GM06990 (cell line): ENCODE measurements around the gene SLC6A11.

ENCODE experiments used
- DNase-seq: peaks from one replicate; pipeline ENCODE4 v3.0.0-alpha.2; 2011; ENCODE audit not compliant: insufficient read length; ENCODE audit errors: extremely low read depth
- H3K27me3 ChIP-seq: replicated peaks from 2 replicates; pipeline ENCODE4 v1.6.0; 2011; ENCODE audit warnings: low read length; ENCODE audit not compliant: control insufficient read depth, insufficient read depth
- H3K36me3 ChIP-seq: 2 replicates; pipeline ENCODE4 v1.5.1; 2011; ENCODE audit warnings: low read length; ENCODE audit not compliant: control insufficient read depth, insufficient read depth
- H3K4me3 ChIP-seq: replicated peaks from 2 replicates; pipeline ENCODE4 v1.5.1; 2011; ENCODE audit warnings: low read depth, mild to moderate bottlenecking, control low read depth, low read length
- CTCF ChIP-seq: IDR thresholded peaks from 2 replicates; pipeline ENCODE4 v1.5.1; 2011; ENCODE audit warnings: low read length, control low read depth, mild to moderate bottlenecking, inconsistent platforms; ENCODE audit not compliant: insufficient read depth, poor library complexity, severe bottlenecking

The SLC6A11 gene

GRCh38 chr3:10867384-10867783 is 51.4 kb downstream of the SLC6A11 start:
- TF ChIP-seq CTCF, result no peak
- no peak for DNase-seq
- Histone ChIP-seq H3K36me3 (no peaks in the 10 kb centered on the region), H3K27me3 (no peaks in the 10 kb centered on the region), H3K4me3 (no peak overlapping the region)

GRCh38 chr3:10869460-10869859 is 53.4 kb downstream of the SLC6A11 start:
- Histone ChIP-seq H3K4me3 (no peak overlapping the region), H3K27me3 (no peaks in the 10 kb centered on the region), H3K36me3 (no peaks in the 10 kb centered on the region)
- no peak for DNase-seq
- TF ChIP-seq CTCF, result no peak

GRCh38 chr3:10870296-10870695 is 54.3 kb downstream of the SLC6A11 start:
- Histone ChIP-seq H3K36me3 (no peaks in the 10 kb centered on the region), H3K27me3 (no peaks in the 10 kb centered on the region), H3K4me3 (no peak overlapping the region)
- no peak for DNase-seq
- TF ChIP-seq CTCF, result no peak

GRCh38 chr3:10873415-10873814 is 57.4 kb downstream of the SLC6A11 start:
- TF ChIP-seq CTCF, result no peak
- no peaks in the 10 kb centered on the region for H3K36me3 ChIP-seq
- peaks cover 2% of the 10 kb centered on the region; the same call in 1 of the 2 replicates for H3K27me3 ChIP-seq
- H3K4me3 ChIP-seq, result no peak overlapping the region
- DNase-seq, result no peak

GRCh38 chr3:10875914-10876313 is 59.9 kb downstream of the SLC6A11 start:
- no peak overlapping the region for H3K4me3 ChIP-seq
- no peaks in the 10 kb centered on the region for H3K36me3 ChIP-seq
- peaks cover 2% of the 10 kb centered on the region; the same call in 1 of the 2 replicates for H3K27me3 ChIP-seq
- no peak for TF ChIP-seq CTCF
- no peak for DNase-seq

- no peak for TF ChIP-seq CTCF
- no peak overlapping the region for H3K4me3 ChIP-seq
- no peak for DNase-seq
- H3K36me3 ChIP-seq, result no peaks in the 10 kb centered on the region
- H3K27me3 ChIP-seq, result peaks cover 2% of the 10 kb centered on the region; the same call in 1 of the 2 replicates
Measured at GRCh38 chr3:10876661-10877060, 60.6 kb downstream of the SLC6A11 start.
